B cell (primary cell): Measurements from ENCODE around the gene HSPA1A.

ENCODE experiments used
- EZH2 ChIP-seq: IDR thresholded peaks from 2 replicates; pipeline ENCODE4 v1.6.1; 2012; ENCODE audit warnings: borderline replicate concordance, low read depth, mild to moderate bottlenecking, moderate library complexity, low read length; ENCODE audit not compliant: insufficient read depth, poor library complexity, severe bottlenecking
- TF ChIP-seq, protein P1 (sequence below): fragments of 200-600 bp; IDR thresholded peaks from one replicate; pipeline ENCODE4 v1.8.0; 2022; ENCODE audit warnings: antibody characterized with exemption, mild to moderate bottlenecking

DNA sequence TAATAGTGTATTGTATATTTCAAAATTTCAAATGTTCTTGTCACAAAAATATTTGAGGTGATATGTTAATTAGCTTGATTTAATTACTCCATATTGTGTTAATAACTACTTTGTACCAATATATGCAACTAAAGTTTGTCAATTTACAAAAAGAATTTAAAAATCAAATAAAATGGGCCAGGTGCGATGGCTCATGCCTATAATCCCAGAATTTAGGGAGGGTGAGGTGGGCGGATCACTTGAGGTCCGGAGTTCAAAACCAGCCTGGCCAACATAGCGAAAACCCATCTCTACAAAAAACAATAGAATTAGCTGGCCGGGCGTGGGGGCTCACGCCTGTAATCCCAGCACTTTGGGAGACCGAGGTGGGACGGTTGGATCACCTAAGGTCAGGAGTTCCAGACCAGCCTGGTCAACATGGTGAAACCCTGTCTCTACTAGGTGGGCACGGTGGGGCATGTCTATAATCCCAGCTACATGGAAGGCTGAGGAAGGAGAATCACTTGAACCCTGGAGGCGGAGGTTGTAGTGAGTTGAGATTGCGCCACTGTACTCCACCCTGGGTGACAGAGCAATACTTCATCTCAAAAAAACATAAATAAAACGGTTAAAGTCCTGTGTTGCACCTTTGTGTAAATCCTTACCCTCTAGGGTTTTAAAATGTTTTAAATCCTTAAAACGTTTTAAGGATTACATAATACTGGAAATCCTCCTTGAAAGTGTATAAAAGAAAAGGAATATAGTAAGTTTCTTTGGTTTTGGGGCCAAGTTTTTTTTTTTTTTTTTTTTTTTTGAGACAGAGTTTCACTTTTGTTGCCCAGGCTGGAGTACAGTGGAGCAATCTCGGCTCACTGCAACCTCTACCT, 16.2 kb downstream of the HSPA1A start:
- TF ChIP-seq, protein P1, sequence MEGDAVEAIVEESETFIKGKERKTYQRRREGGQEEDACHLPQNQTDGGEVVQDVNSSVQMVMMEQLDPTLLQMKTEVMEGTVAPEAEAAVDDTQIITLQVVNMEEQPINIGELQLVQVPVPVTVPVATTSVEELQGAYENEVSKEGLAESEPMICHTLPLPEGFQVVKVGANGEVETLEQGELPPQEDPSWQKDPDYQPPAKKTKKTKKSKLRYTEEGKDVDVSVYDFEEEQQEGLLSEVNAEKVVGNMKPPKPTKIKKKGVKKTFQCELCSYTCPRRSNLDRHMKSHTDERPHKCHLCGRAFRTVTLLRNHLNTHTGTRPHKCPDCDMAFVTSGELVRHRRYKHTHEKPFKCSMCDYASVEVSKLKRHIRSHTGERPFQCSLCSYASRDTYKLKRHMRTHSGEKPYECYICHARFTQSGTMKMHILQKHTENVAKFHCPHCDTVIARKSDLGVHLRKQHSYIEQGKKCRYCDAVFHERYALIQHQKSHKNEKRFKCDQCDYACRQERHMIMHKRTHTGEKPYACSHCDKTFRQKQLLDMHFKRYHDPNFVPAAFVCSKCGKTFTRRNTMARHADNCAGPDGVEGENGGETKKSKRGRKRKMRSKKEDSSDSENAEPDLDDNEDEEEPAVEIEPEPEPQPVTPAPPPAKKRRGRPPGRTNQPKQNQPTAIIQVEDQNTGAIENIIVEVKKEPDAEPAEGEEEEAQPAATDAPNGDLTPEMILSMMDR = no peak
- no peak for TF ChIP-seq EZH2
